ENCODE data around the gene RALGAPA1. TPM values are rescaled to one million over a fixed set of nuclear protein-coding genes. Genes with fewer than 3 reads are reported as not detected.
"Not testable (repeated sequence)": the region's sequence is repeated elsewhere in the genome, so short reads cannot be mapped to it uniquely, and the experiment has no call there.

The RALGAPA1 gene
- total RNA-seq (2014; rRNA removed; shearing (Covaris generic); ENCODE audit: low replicate concordance) = 5.9 and 9.8 TPM in 2 replicates

DNA sequence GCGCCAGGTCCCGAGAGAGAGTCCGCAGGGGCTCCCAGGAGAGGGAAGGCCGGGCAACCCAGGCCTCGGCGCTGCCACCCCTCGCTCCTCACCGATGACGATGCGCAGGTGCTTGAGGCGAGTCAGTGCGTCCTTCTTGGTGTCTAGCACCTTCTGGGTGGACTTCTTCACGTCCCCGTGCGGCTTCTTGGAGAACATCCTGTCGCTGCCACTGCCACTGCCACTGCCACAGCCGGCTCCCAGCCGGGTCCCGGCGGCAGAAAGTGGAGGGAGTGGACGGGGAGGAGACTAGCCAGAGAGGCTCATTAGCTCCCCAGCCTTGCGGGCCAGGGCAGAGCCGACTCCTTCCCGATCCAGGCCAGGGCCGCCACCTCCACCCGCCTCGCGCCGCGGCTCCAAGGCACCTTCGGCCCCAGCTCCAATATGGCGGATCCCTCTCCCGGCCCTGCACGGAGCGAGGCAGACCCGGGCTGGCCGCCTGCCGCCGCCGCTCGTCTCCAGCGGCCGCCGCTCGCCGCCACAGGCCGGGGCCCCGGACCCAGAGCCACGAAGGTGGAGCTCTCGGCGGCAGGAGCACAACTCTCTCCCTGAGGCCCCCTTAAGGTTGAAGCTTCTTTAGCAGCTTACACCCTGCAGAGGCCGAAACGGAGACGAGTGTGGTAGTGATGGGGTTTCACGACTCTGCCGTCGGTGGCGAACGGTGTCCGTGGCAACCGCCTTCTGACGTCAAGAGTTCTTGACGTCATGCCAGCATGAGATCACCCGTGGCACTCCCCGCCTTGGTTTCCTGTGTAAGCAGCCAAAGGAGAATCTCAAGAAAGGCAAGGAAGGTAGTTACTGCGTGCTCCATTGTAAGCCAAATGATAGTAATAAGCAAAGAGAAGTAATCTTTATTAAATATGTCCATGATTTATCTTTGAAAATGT is at the start of gene RALGAPA1:
RALGAPA1 (minus strand) TSS at position 658 of the 926 bp plus-strand sequence; CDS start at position 198, 460 bp downstream.
- H3K27me3 ChIP-seq, H3K36me3 ChIP-seq, H3K9me3 ChIP-seq: not testable (repeated sequence)
- peak; percentile 89 for DNase-seq
- peak within 1 kb of the TSS; percentile 68 for H3K4me3 ChIP-seq

GRCh38 chr14:35858521-35859209 is 49.6 kb upstream of the RALGAPA1 start:
- Histone ChIP-seq H3K4me3 (no peak overlapping the region), H3K27me3 (no peaks in the 10 kb centered on the region), H3K9me3 (no peaks in the 10 kb centered on the region), H3K36me3 (no peaks in the 10 kb centered on the region)
- DNase-seq = peak; percentile 43

DNA sequence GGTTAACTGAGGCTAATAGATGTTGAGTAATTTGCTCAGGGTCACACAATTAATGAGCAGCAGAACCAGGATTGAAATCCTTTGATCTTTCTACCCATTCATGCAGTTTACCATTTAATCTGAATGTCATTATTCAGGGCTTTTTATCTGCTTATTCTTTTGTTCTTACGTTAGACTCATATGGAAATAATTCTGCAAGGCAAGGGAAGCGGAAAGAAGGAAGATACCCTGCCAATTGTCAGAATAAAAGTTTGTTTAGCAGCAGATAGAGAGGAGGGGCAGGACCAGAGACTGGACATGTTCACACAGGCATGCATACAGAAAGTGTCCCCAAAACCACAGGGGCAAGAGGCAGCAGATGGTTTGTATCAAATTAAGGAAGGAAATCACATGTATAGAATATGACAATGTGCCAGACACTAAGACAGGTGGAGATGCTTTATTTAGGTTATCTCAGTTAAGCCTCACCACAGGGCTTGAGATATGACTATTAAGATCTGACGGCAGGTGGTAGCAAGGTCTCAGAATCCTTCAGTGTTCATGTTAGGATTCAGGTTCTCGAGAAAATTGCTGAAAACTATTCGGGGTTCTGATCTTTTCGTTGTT is 46.9 kb upstream of the RALGAPA1 start:
- H3K27me3 ChIP-seq = no peaks in the 10 kb centered on the region
- H3K36me3 ChIP-seq = no peaks in the 10 kb centered on the region
- H3K4me3 ChIP-seq = no peak overlapping the region
- no peaks in the 10 kb centered on the region; the same call in 1 of the 2 replicates for H3K9me3 ChIP-seq
- DNase-seq = no peak

GRCh38 chr14:35854696-35855270 is 45.7 kb upstream of the RALGAPA1 start:
- no peak for DNase-seq
- Histone ChIP-seq H3K36me3 (no peaks in the 10 kb centered on the region), H3K4me3 (no peak overlapping the region), H3K27me3 (no peaks in the 10 kb centered on the region), H3K9me3 (no peaks in the 10 kb centered on the region; the same call in 1 of the 2 replicates)

- Histone ChIP-seq H3K4me3 (no peak overlapping the region), H3K27me3 (no peaks in the 10 kb centered on the region), H3K36me3 (no peaks in the 10 kb centered on the region), H3K9me3 (no peaks in the 10 kb centered on the region; the same call in 1 of the 2 replicates)
- DNase-seq = no peak
Measured at GRCh38 chr14:35853225-35853624, 44.1 kb upstream of the RALGAPA1 start.

DNA sequence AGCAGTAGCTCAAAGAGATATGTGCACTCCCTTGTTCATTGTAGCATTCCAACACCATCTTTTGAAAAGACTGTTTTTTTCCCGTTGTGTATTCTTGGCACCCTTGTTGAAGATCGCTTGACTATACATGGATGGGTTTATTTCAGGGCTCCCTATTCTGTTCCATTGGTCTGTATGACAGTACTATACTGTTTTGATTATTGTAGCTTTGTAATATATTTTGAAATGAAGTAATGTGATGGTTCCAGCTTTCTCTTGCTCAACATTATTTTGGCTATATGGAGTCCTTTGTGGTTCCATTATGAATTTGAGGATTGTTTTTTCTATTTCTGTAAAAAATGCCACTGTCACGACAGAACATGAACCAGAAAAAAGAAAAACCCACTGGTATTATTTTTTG is 42.7 kb upstream of the RALGAPA1 start:
- Histone ChIP-seq H3K4me3 (no peak overlapping the region), H3K36me3 (no peaks in the 10 kb centered on the region), H3K27me3 (no peaks in the 10 kb centered on the region), H3K9me3 (no peaks in the 10 kb centered on the region; the same call in 1 of the 2 replicates)
- DNase-seq = no peak

DNA sequence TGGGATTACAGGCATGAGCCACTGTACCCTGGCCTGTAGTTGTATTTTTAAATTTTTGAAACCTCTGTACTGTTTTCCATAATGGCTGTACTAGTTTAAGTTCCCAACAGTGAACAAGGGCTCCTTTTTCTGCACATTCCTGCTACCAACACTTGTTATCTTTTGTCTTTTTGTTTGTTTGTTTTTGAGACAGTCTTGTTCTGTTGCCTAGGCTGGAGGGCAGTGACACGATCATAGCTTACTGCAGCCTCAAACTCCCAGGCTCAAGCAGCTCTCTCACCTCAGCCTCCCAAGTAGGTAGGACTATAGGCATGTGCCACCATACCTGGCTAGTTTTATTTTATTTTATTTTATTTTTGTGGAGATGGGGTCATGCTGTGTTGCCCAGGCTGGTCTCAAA is 40.0 kb upstream of the RALGAPA1 start:
- DNase-seq = no peak
- Histone ChIP-seq H3K4me3 (no peak overlapping the region), H3K36me3 (no peaks in the 10 kb centered on the region), H3K27me3 (no peaks in the 10 kb centered on the region), H3K9me3 (no peaks in the 10 kb centered on the region; the same call in 1 of the 2 replicates)

- no peak overlapping the region for H3K4me3 ChIP-seq
- no peaks in the 10 kb centered on the region for H3K27me3 ChIP-seq
- H3K36me3 ChIP-seq = no peaks in the 10 kb centered on the region
- no peak for DNase-seq
- H3K9me3 ChIP-seq = peaks cover 1% of the 10 kb centered on the region; the same call in 1 of the 2 replicates
Measured at GRCh38 chr14:35847636-35848035, 38.5 kb upstream of the RALGAPA1 start.

DNA sequence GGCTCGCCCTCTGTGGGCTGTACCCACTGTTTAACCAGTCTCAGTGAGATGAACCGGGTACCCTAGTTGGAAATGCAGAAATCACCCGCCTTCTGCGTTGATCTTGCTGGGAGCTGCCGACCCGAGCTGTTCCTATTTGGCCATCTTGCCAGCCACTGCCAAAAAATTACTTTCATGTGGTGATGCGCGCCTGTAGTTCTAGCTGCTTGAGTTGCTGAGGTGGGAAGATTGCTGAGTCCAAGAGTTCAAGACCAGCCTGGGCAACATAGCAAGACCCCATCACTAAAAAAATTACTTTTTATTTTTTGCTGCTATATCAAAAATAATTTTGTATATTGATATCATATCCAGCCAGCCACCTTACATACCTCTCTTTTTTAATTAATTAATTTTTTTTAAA is 35.4 kb upstream of the RALGAPA1 start:
- no peak for DNase-seq
- Histone ChIP-seq H3K36me3 (no peaks in the 10 kb centered on the region), H3K4me3 (no peak overlapping the region), H3K9me3 (peaks cover 3% of the 10 kb centered on the region; the same call in 1 of the 2 replicates), H3K27me3 (no peaks in the 10 kb centered on the region)

- H3K4me3 ChIP-seq, H3K36me3 ChIP-seq, H3K9me3 ChIP-seq, DNase-seq, H3K27me3 ChIP-seq: not testable (repeated sequence)
Measured at GRCh38 chr14:35842245-35842644, 33.1 kb upstream of the RALGAPA1 start.

GRCh38 chr14:35841704-35842103 is 32.6 kb upstream of the RALGAPA1 start:
- not testable (repeated sequence) for H3K36me3 ChIP-seq, H3K27me3 ChIP-seq, H3K4me3 ChIP-seq, DNase-seq, H3K9me3 ChIP-seq

GRCh38 chr14:35835208-35835982 is 26.3 kb upstream of the RALGAPA1 start:
- DNase-seq = no peak
- Histone ChIP-seq H3K9me3 (no peaks in the 10 kb centered on the region), H3K27me3 (no peaks in the 10 kb centered on the region), H3K4me3 (no peak overlapping the region), H3K36me3 (no peaks in the 10 kb centered on the region)

DNA sequence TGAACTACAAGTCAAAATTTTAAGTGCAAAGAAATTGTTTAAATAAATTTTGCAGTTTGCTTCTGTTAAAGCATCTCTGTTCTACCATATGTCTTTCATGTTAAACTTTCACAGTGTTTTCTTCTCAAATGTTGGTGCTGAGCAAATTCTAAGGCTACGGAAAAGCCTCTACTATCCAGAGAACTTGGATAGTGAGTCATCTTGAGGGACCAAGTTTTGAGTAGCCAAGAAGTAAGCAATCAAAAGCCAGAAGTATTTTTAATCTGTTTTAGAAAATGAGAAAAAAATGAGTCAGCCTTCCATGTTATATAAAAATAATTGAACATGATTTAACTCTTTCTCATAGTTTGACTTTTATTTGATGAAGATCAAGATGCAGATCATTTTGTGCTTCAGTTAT is 20.4 kb upstream of the RALGAPA1 start:
- DNase-seq = no peak
- Histone ChIP-seq H3K36me3 (no peaks in the 10 kb centered on the region), H3K27me3 (no peaks in the 10 kb centered on the region), H3K4me3 (no peak overlapping the region), H3K9me3 (no peaks in the 10 kb centered on the region)

DNA sequence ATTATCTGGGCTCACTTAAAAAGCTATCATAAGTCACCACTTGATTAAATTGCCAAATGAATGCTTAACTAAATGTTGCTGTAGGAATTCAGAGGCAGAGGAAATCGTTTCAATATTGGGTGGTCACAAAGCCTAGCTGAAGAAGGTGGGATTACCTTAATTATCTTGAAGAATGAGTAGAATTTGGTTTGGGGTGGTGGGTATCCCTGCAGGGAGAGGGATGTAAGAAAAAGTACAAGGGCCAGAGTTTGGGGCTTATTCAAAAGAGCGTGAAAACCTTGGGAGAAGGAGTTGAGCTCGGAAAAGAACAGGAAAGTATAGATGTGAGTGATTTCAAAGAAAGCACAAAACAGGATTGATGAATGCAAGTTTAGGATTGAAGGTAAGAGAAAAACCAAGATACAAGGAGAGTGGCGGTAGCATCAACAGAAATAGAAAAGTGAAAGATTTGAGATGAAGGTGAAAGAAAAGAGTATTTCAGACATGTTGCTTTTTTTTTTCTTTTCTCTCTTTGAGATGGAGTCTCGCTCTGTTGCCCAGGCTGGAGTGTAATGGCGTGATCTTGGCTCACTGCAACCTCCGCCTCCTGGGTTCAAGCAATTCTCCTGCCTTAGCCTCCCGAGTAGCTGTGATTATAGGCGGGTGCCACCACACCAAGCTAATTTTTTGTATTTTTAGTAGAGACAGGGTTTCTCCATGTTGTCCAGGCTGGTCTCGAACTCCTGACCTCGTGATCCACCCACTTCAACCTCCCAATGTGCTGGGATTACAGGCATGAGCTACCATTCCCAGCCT is 18.8 kb upstream of the RALGAPA1 start:
- peak overlapping the region; percentile 69 for H3K4me3 ChIP-seq
- DNase-seq = no peak
- H3K36me3 ChIP-seq = no peaks in the 10 kb centered on the region
- H3K9me3 ChIP-seq = no peaks in the 10 kb centered on the region
- no peaks in the 10 kb centered on the region for H3K27me3 ChIP-seq

DNA sequence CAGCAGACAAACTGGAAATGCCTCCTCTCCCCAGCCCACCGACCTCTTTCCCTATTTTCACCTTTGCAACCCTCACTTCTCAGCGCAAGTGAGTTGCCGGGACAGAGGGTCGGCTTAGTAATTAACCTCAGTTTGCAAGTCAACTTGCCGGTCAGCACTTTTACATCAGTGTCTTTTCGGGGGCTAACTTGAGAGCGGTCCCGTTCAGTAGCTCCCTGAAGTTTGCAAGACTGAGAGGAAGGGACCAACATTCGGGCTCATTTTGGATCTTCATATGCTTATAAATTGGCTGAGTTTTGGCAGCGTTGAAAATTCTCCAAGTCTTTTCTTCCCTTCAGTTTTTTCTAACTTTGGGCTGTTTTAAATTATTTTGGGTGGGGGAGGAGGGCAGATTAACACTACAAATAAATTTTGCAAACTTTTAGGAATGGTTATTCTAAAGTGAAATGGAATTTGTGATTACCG is 17.9 kb upstream of the RALGAPA1 start:
- Histone ChIP-seq H3K9me3 (no peaks in the 10 kb centered on the region), H3K27me3 (no peaks in the 10 kb centered on the region), H3K36me3 (no peaks in the 10 kb centered on the region), H3K4me3 (peak overlapping the region; percentile 69)
- no peak for DNase-seq
